Activated CD4-positive, alpha-beta T cell treated with anti-CD3 and anti-CD28 coated beads, Interleukin-2, Interleukin-4, amounts not matched to agents 100 ng/mL and 50 ng/mL, durations not matched to agents 16 hours and 8 hours (primary cell): ENCODE measurements around the gene ANKHD1.

Source experiments
- DNase-seq: peaks from one replicate; pipeline ENCODE4 v3.0.0-alpha.2; 2020; ENCODE audit warnings: low spot score

The ANKHD1 gene

GRCh38 chr5:140401362-140402257 is at the start of gene ANKHD1:
Gene ANKHD1, plus strand, starts transcription at chr5:140401833. Its CDS starts 135 bp downstream, at chr5:140401968.
- DNase-seq, result peak; percentile 100

- no peak for DNase-seq
These were observed 46.1 kb upstream of the ANKHD1 start for GRCh38 chr5:140355546-140355945.

- no peak for DNase-seq
These were observed 44.5 kb upstream of the ANKHD1 start for GRCh38 chr5:140356853-140357725.

- DNase-seq, result peak; percentile 86
These were observed 43.9 kb upstream of the ANKHD1 start for GRCh38 chr5:140357726-140358093.

- DNase-seq, result no peak
These were observed 42.8 kb upstream of the ANKHD1 start for GRCh38 chr5:140358738-140359310.

GRCh38 chr5:140360101-140360500 is 41.5 kb upstream of the ANKHD1 start, which contains the start of gene SLC4A9:
Gene SLC4A9, plus strand, starts transcription at chr5:140360194. Its CDS starts 43 bp downstream, at chr5:140360237.
- no peak for DNase-seq

GRCh38 chr5:140360681-140361479 is 40.8 kb upstream of the ANKHD1 start:
- DNase-seq, result no peak

GRCh38 chr5:140361901-140362300 is 39.7 kb upstream of the ANKHD1 start:
- no peak for DNase-seq

GRCh38 chr5:140362311-140362710 is 39.3 kb upstream of the ANKHD1 start:
- DNase-seq, result no peak

- DNase-seq, result peak; percentile 87
These were observed 38.6 kb upstream of the ANKHD1 start for GRCh38 chr5:140362875-140363630.

- no peak for DNase-seq
These were observed 37.8 kb upstream of the ANKHD1 start for GRCh38 chr5:140363631-140364471.

GRCh38 chr5:140364472-140364765 is 37.2 kb upstream of the ANKHD1 start:
- no peak for DNase-seq

- no peak for DNase-seq
These were observed 36.4 kb upstream of the ANKHD1 start for GRCh38 chr5:140365282-140365681.

- no peak for DNase-seq
These were observed 35.7 kb upstream of the ANKHD1 start for GRCh38 chr5:140365941-140366340.

- no peak for DNase-seq
These were observed 34.9 kb upstream of the ANKHD1 start for GRCh38 chr5:140366589-140367255.

- DNase-seq, result no peak
These were observed 34.2 kb upstream of the ANKHD1 start for GRCh38 chr5:140367256-140368013.

GRCh38 chr5:140371356-140372151 is 30.1 kb upstream of the ANKHD1 start:
- DNase-seq, result no peak

- DNase-seq, result peak; percentile 51
These were observed 28.6 kb upstream of the ANKHD1 start for GRCh38 chr5:140372971-140373487.
